A549 (cell line): ENCODE results near the gene DHRS7C. TPM values are rescaled to one million over a fixed set of nuclear protein-coding genes. Genes with fewer than 3 reads are reported as not detected.

Experiments used
- ATAC-seq, 2 experiments: fragments of 200-7000 bp in 1 of 2; fragments of >200 bp in 1 of 2; cut with Nextera tagmentation in 1 of 2; cut with Tn5 transposase in 1 of 2; 3 replicates each; pipeline versions ENCODE4 v1.8.0 to v1.9.1; 2018 to 2020; ENCODE audit warnings: mild to moderate bottlenecking in 1 of 2, moderate library complexity in 1 of 2
- CTCF ChIA-PET: fragments of 300-600 bp; sonication (Branson Sonifier 250); formaldehyde crosslinking; extraction: SDS; loops from one replicate; lab custom pipeline; 2021; ENCODE audit warnings: antibody characterized with exemption, inconsistent platforms; lab: Yijun Ruan, JAX
- POLR2A ChIA-PET: fragments of 350-600 bp; formaldehyde crosslinking; extraction: SDS; loops from one replicate; lab custom pipeline; 2021; ENCODE audit warnings: antibody characterized with exemption, inconsistent platforms; lab: Yijun Ruan, JAX
- DNase-seq, 2 experiments: peaks; one replicate each; pipeline versions ENCODE4 v3.0.0 to v3.0.0-alpha.2; 2011 to 2016; ENCODE audit warnings: low read depth in 1 of 2, low spot score in 1 of 2
- FAIRE-seq: peaks from 2 replicates; lab custom pipeline; 2011; peaks lifted over from hg19 to GRCh38; lab: Jason Lieb, UNC
- H3K27ac ChIP-seq, 2 experiments: fragments of >200 bp; sonication (Bioruptor Twin); formaldehyde crosslinking; 3 replicates each; pipeline ENCODE4 v1.5.1; 2016 to 2017
- H3K4me1 ChIP-seq: fragments of >200 bp; sonication (Bioruptor Twin); formaldehyde crosslinking; 3 replicates; pipeline ENCODE4 v1.6.1; 2016
- H3K4me2 ChIP-seq: fragments of >200 bp; sonication (Bioruptor Twin); formaldehyde crosslinking; 3 replicates; pipeline ENCODE4 v1.6.1; 2016
- H3K4me3 ChIP-seq: fragments of >200 bp; sonication (Bioruptor Twin); formaldehyde crosslinking; 3 replicates; pipeline ENCODE4 v1.5.1; 2016
- H3K9me3 ChIP-seq: fragments of >200 bp; sonication (Bioruptor Twin); formaldehyde crosslinking; 3 replicates; pipeline ENCODE4 v1.6.1; 2016
- ATOH8 ChIP-seq: fragments of 250-450 bp; sonication (Bioruptor Pico); IDR thresholded peaks from 2 replicates; pipeline ENCODE4 v1.5.0; 2020; ENCODE audit warnings: low read depth, mild to moderate bottlenecking, moderate library complexity
- CTCF ChIP-seq: fragments of >200 bp; sonication (Bioruptor Twin); formaldehyde crosslinking; IDR thresholded peaks from 3 replicates; pipeline ENCODE4 v1.5.1; 2016
- E2F6 ChIP-seq: IDR thresholded peaks from 2 replicates; pipeline ENCODE4 v1.6.1; 2012; ENCODE audit warnings: low read depth, borderline replicate concordance
- EHF ChIP-seq: fragments of 250-450 bp; sonication (Bioruptor Pico); IDR thresholded peaks from 2 replicates; pipeline ENCODE4 v1.5.0; 2020; ENCODE audit warnings: mild to moderate bottlenecking
- FOSL2 ChIP-seq, 2 experiments: fragments of 450-650 bp in 1 of 2; fragments of >200 bp in 1 of 2; sonication (Bioruptor Twin) in 1 of 2; formaldehyde crosslinking; IDR thresholded peaks; 2 replicates each; pipeline versions ENCODE4 v1.5.0 to v1.6.1; 2016 to 2020; ENCODE audit warnings: mild to moderate bottlenecking in 1 of 2, moderate library complexity in 1 of 2
- GATA3 ChIP-seq: IDR thresholded peaks from 2 replicates; pipeline ENCODE4 v1.6.1; 2012; ENCODE audit warnings: borderline replicate concordance
- HDAC2 ChIP-seq: fragments of 200-600 bp; sonication (generic); IDR thresholded peaks from 2 replicates; pipeline ENCODE4 v1.6.1; 2016
- HEYL ChIP-seq: fragments of 250-450 bp; sonication (Bioruptor Pico); IDR thresholded peaks from 2 replicates; pipeline ENCODE4 v1.8.0; 2021; ENCODE audit warnings: mild to moderate bottlenecking, moderate library complexity
- HMGXB4 ChIP-seq: fragments of 250-450 bp; sonication (Bioruptor Pico); IDR thresholded peaks from 2 replicates; pipeline ENCODE4 v1.5.0; 2021; ENCODE audit warnings: mild to moderate bottlenecking, moderate library complexity, borderline replicate concordance
- HOXA7 ChIP-seq: fragments of 250-450 bp; sonication (Bioruptor Pico); IDR thresholded peaks from 2 replicates; pipeline ENCODE4 v1.5.0; 2020; ENCODE audit warnings: mild to moderate bottlenecking, moderate library complexity
- HOXB13 ChIP-seq: fragments of 250-450 bp; sonication (Bioruptor Pico); IDR thresholded peaks from 2 replicates; pipeline ENCODE4 v1.5.0; 2020; ENCODE audit warnings: low read depth, mild to moderate bottlenecking, moderate library complexity
- KDM1A ChIP-seq: fragments of 200-600 bp; sonication (generic); IDR thresholded peaks from 2 replicates; pipeline ENCODE4 v1.6.1; 2016; ENCODE audit warnings: low read depth, mild to moderate bottlenecking
- KDM5A ChIP-seq: fragments of 200-600 bp; sonication (generic); IDR thresholded peaks from 2 replicates; pipeline ENCODE4 v1.6.1; 2016; ENCODE audit warnings: antibody characterized with exemption, mild to moderate bottlenecking
- MYC ChIP-seq: IDR thresholded peaks from 2 replicates; pipeline ENCODE4 v1.6.1; 2012; ENCODE audit warnings: mild to moderate bottlenecking, inconsistent platforms, low read length, improper control_type of control experiment, borderline replicate concordance
- NPAS2 ChIP-seq: fragments of 250-450 bp; sonication (Bioruptor Pico); IDR thresholded peaks from 2 replicates; pipeline ENCODE4 v1.8.0; 2022; ENCODE audit warnings: mild to moderate bottlenecking, moderate library complexity, borderline replicate concordance
- NR3C1 ChIP-seq: fragments of >200 bp; sonication (Bioruptor Twin); formaldehyde crosslinking; IDR thresholded peaks from 3 replicates; pipeline ENCODE4 v1.6.1; 2017
- PHF8 ChIP-seq: fragments of 200-600 bp; sonication (generic); IDR thresholded peaks from 2 replicates; pipeline ENCODE4 v1.6.1; 2016; ENCODE audit warnings: low read depth, mild to moderate bottlenecking, antibody characterized with exemption, moderate library complexity, borderline replicate concordance
- POLR2AphosphoS2 ChIP-seq: conservative IDR thresholded peaks from 2 replicates; pipeline ENCODE4 v1.6.1; 2012; ENCODE audit warnings: low read length, improper control_type of control experiment, inconsistent platforms
- RFX5 ChIP-seq: fragments of 450-650 bp; IDR thresholded peaks from 2 replicates; pipeline ENCODE4 v1.7.1; 2014; ENCODE audit warnings: antibody characterized with exemption, mild to moderate bottlenecking, moderate library complexity
- RNF2 ChIP-seq: fragments of 200-600 bp; sonication (generic); IDR thresholded peaks from 2 replicates; pipeline ENCODE4 v1.6.1; 2016; ENCODE audit warnings: low read depth, mild to moderate bottlenecking, antibody characterized with exemption, moderate library complexity, borderline replicate concordance
- SMC3 ChIP-seq: fragments of >200 bp; sonication (Bioruptor Twin); formaldehyde crosslinking; IDR thresholded peaks from 3 replicates; pipeline ENCODE4 v1.6.1; 2018; ENCODE audit warnings: inconsistent platforms
- TFCP2L1 ChIP-seq: fragments of 250-450 bp; sonication (Bioruptor Pico); IDR thresholded peaks from 2 replicates; pipeline ENCODE4 v1.5.0; 2021; ENCODE audit warnings: mild to moderate bottlenecking
- TP53 ChIP-seq: fragments of 250-450 bp; sonication (Bioruptor Pico); IDR thresholded peaks from 2 replicates; pipeline ENCODE4 v1.5.0; 2021; ENCODE audit warnings: mild to moderate bottlenecking, moderate library complexity
- USF2 ChIP-seq: fragments of 450-650 bp; IDR thresholded peaks from 2 replicates; pipeline ENCODE4 v1.6.1; 2014; ENCODE audit warnings: antibody characterized with exemption
- ZC3H11A ChIP-seq: fragments of 450-650 bp; IDR thresholded peaks from 2 replicates; pipeline ENCODE4 v1.6.1; 2014; ENCODE audit warnings: antibody characterized with exemption, mild to moderate bottlenecking
- ZNF302 ChIP-seq: fragments of 250-450 bp; sonication (Bioruptor Pico); IDR thresholded peaks from 2 replicates; pipeline ENCODE4 v1.9.0; 2021; ENCODE audit warnings: inconsistent platforms, mild to moderate bottlenecking, moderate library complexity
- ZSCAN20 ChIP-seq: fragments of 250-450 bp; sonication (Bioruptor Pico); IDR thresholded peaks from 2 replicates; pipeline ENCODE4 v1.8.0; 2022; ENCODE audit warnings: mild to moderate bottlenecking, moderate library complexity
- WGBS: methylation state at CpG from one replicate; pipeline ENCODE4 v1.1.6; 2017; ENCODE audit errors: missing lambda C conversion rate; 5-methylcytosine and 5-hydroxymethylcytosine counted together
- polyA minus RNA-seq: library from RNA; depleted of rRNA, polyadenylated mRNA; stranded (reverse); fragments of >200 nt; gene quantifications from 2 replicates; pipeline ENCODE4 v1.2.3, GENCODE V29; 2011; rRNA and poly(A)+ RNA removed
- polyA plus RNA-seq, 4 experiments: library from polyadenylated mRNA; depleted of rRNA in 3 of 4; stranded (reverse); fragments of >200 nt; fragmentation: RNase III in 1 of 4; extraction: RNeasy Plus Mini Kit Qiagen cat#74134 plus additional on column Dnase treatment in 1 of 4; gene quantifications; 2 replicates in 3 of 4; 3 replicates in 1 of 4; pipeline ENCODE4 v1.2.3, GENCODE V29; 2011 to 2017

Gene DHRS7C
- polyA plus RNA-seq (2011; rRNA removed): not detected in 2 replicates
- not detected in 2 replicates for polyA plus RNA-seq (2012; cell fraction: cytosol; rRNA removed)
- not detected in 2 replicates for polyA plus RNA-seq (2012; cell fraction: nucleus; rRNA removed)
- not detected in 3 replicates for polyA plus RNA-seq (2017; fragmentation: RNase III; extraction: RNeasy Plus Mini Kit Qiagen cat#74134 plus additional on column Dnase treatment)
- polyA minus RNA-seq: not detected in 2 replicates

GRCh38 chr17:9790889-9791876 is at the start of gene DHRS7C:
TSS of gene DHRS7C (minus strand) at chr17:9791592. CDS start at chr17:9791284, 308 bp downstream.
- POLR2A ChIA-PET: no interaction called here
- TF ChIP-seq NPAS2 (no peak), NR3C1 (no peak), HOXB13 (CRISPR knock-in tag) (no peak), ZC3H11A (no peak), ZSCAN20 (CRISPR knock-in tag) (no peak), PHF8 (no peak)
- DNase-seq (no peak), ATAC-seq (no peak), FAIRE-seq (no peak)
- H3K4me1 ChIP-seq: no peaks in the 10 kb centered on the region
- no peak within 1 kb of the TSS for H3K4me3 ChIP-seq
- CTCF ChIA-PET: interaction anchor here (0.8 to 2.3 kb wide), 6 partner anchors 8 to 138 kb away, joined by 3 to 10 read pairs (median 4); no protein-coding TSS in a partner anchor
- no peak within 1 kb of the TSS for H3K4me2 ChIP-seq
- H3K9me3 ChIP-seq: no peaks in the 10 kb centered on the region
- H3K27ac ChIP-seq: peak within 1 kb of the TSS in 1 of 2 experiments; percentile 18; a peak in 2 of 6 replicates
- 85% methylated on average over 15 of the region's 15 CpGs for WGBS

- CTCF ChIA-PET: interaction anchor here (0.9 to 10.4 kb wide), 16 partner anchors 10 to 193 kb away, joined by 3 to 101 read pairs (median 4); partner anchors contain the start of genes GLP2R, RCVRN and USP43
- ATAC-seq: peak in 1 of 2 experiments; percentile 26; a peak in 3 of 6 replicates
- peak overlapping the region; percentile 96 to 97 for H3K27ac ChIP-seq
- H3K4me2 ChIP-seq: peak overlapping the region; percentile 78
- H3K9me3 ChIP-seq: peaks cover 3% of the 10 kb centered on the region; the same call in 2 of the 3 replicates
- peaks cover 89% of the 10 kb centered on the region for H3K4me1 ChIP-seq
- 34% methylated on average over 4 of the region's 4 CpGs for WGBS
- no peak for FAIRE-seq
- peak; percentile 58 to 84 for DNase-seq
- POLR2A ChIA-PET: no interaction called here
- no peak overlapping the region for H3K4me3 ChIP-seq
- TF ChIP-seq MYC (no peak), KDM5A (no peak), GATA3 (no peak), ZNF302 (CRISPR knock-in tag) (no peak), FOSL2 (IDR thresholded peaks at IDR 0.05) (no peak), FOSL2 (CRISPR knock-in tag; IDR thresholded peaks at IDR 0.05) (no peak; the same call in 1 of the 2 replicates), EHF (CRISPR knock-in tag) (no peak), USF2 (no peak), HMGXB4 (CRISPR knock-in tag) (no peak), RNF2 (no peak), KDM1A (no peak), CTCF (peak; percentile 45), NPAS2 (no peak), TFCP2L1 (no peak), RFX5 (no peak), HOXA7 (CRISPR knock-in tag) (no peak), POLR2AphosphoS2 (no peak), SMC3 (peak; percentile 50), HEYL (CRISPR knock-in tag) (no peak), TP53 (CRISPR knock-in tag) (no peak), ATOH8 (CRISPR knock-in tag) (no peak), E2F6 (no peak), HDAC2 (no peak)
Measured at GRCh38 chr17:9839433-9839832, 48.0 kb upstream of the DHRS7C start.
